ACC112 (cell line): Measurements from ENCODE around the gene RNF168.
"Not testable (repeated sequence)": the region's sequence is repeated elsewhere in the genome, so short reads cannot be mapped to it uniquely, and the experiment has no call there.

ENCODE experiments used
- H2AFZ ChIP-seq: fragments of 200-600 bp; sonication (generic); one replicate; pipeline ENCODE4 v1.6.0; 2017; ENCODE audit warnings: antibody characterized with exemption, low read length; ENCODE audit not compliant: unreplicated experiment
- H3K27ac ChIP-seq: fragments of 200-600 bp; sonication (generic); 2 replicates; pipeline ENCODE4 v1.5.1; 2014; ENCODE audit warnings: low read depth, mild to moderate bottlenecking, antibody characterized with exemption, low read length, moderate library complexity
- H3K27me3 ChIP-seq: fragments of 200-600 bp; sonication (generic); 2 replicates; pipeline ENCODE4 v1.6.1; 2014; ENCODE audit warnings: mild to moderate bottlenecking, antibody characterized with exemption, low read length, moderate library complexity, mixed read lengths; ENCODE audit not compliant: insufficient read depth
- H3K36me3 ChIP-seq: fragments of 200-600 bp; sonication (generic); 2 replicates; pipeline ENCODE4 v1.6.1; 2016; ENCODE audit warnings: mild to moderate bottlenecking, antibody characterized with exemption, low read length, moderate library complexity, mixed read lengths; ENCODE audit not compliant: insufficient read depth
- H3K4me1 ChIP-seq: fragments of 200-600 bp; sonication (generic); one replicate; pipeline ENCODE4 v1.6.1; 2016; ENCODE audit warnings: low read length, mixed read lengths; ENCODE audit not compliant: insufficient read depth, unreplicated experiment, control insufficient read depth
- H3K4me3 ChIP-seq: fragments of 200-600 bp; sonication (generic); 2 replicates; pipeline ENCODE4 v1.5.1; 2014; ENCODE audit warnings: mild to moderate bottlenecking, low read depth, low read length
- H3K79me2 ChIP-seq: fragments of 200-600 bp; sonication (generic); one replicate; pipeline ENCODE4 v1.6.0; 2016; ENCODE audit warnings: low read length; ENCODE audit not compliant: control insufficient read depth, unreplicated experiment, insufficient read depth

Gene RNF168

GRCh38 chr3:196432137-196432879 is 71.3 kb downstream of the RNF168 start, which contains the start of gene UBXN7:
TSS of gene UBXN7 (minus strand) at chr3:196432427. CDS start at chr3:196432399, 28 bp downstream.
- H3K79me2 ChIP-seq, result peaks cover 47% of the 10 kb centered on the region
- H2AFZ ChIP-seq, result peak within 1 kb of the TSS; percentile 95
- peaks cover 8% of the 10 kb centered on the region for H3K4me1 ChIP-seq
- no peaks in the 10 kb centered on the region for H3K27me3 ChIP-seq
- peak within 1 kb of the TSS; percentile 66 for H3K27ac ChIP-seq
- peaks cover 3% of the 10 kb centered on the region; the same call in 1 of the 2 replicates for H3K36me3 ChIP-seq
- H3K4me3 ChIP-seq, result peak within 1 kb of the TSS; percentile 99

GRCh38 chr3:196431181-196432136 is 72.1 kb downstream of the RNF168 start:
- Histone ChIP-seq H3K79me2 (peaks cover 56% of the 10 kb centered on the region), H3K4me3 (peak overlapping the region; percentile 99), H3K27ac (peak overlapping the region; percentile 66), H2AFZ (peak overlapping the region; percentile 95), H3K4me1 (peaks cover 8% of the 10 kb centered on the region), H3K36me3 (peaks cover 3% of the 10 kb centered on the region; the same call in 1 of the 2 replicates), H3K27me3 (no peaks in the 10 kb centered on the region)

GRCh38 chr3:196428041-196428440 is 75.5 kb downstream of the RNF168 start:
- Histone ChIP-seq H3K4me3 (no peak overlapping the region), H3K27me3 (no peaks in the 10 kb centered on the region), H3K36me3 (peaks cover 3% of the 10 kb centered on the region; the same call in 1 of the 2 replicates), H3K4me1 (peaks cover 8% of the 10 kb centered on the region), H3K27ac (no peak overlapping the region), H2AFZ (no peak overlapping the region), H3K79me2 (peaks cover 86% of the 10 kb centered on the region)

- H3K27me3 ChIP-seq, H3K4me3 ChIP-seq, H3K4me1 ChIP-seq, H3K36me3 ChIP-seq, H3K27ac ChIP-seq, H2AFZ ChIP-seq: not testable (repeated sequence)
- H3K79me2 ChIP-seq, result peaks cover 90% of the 10 kb centered on the region
These were observed 79.1 kb downstream of the RNF168 start for GRCh38 chr3:196424421-196424820.

- H3K4me1 ChIP-seq, result no peaks in the 10 kb centered on the region
- peaks cover 91% of the 10 kb centered on the region for H3K79me2 ChIP-seq
- no peak overlapping the region for H2AFZ ChIP-seq
- H3K4me3 ChIP-seq, result no peak overlapping the region
- peaks cover 4% of the 10 kb centered on the region; the same call in 1 of the 2 replicates for H3K36me3 ChIP-seq
- H3K27me3 ChIP-seq, result no peaks in the 10 kb centered on the region
- no peak overlapping the region for H3K27ac ChIP-seq
These were observed 80.4 kb downstream of the RNF168 start for GRCh38 chr3:196423044-196423781.

- not testable (repeated sequence) for H3K27ac ChIP-seq, H3K4me1 ChIP-seq
These were observed 81.9 kb downstream of the RNF168 start for GRCh38 chr3:196421668-196422067.

GRCh38 chr3:196419386-196419785 is 84.2 kb downstream of the RNF168 start:
- Histone ChIP-seq H3K4me3 (no peak overlapping the region), H3K79me2 (peaks cover 90% of the 10 kb centered on the region), H3K4me1 (peaks cover 13% of the 10 kb centered on the region), H3K27ac (no peak overlapping the region), H3K27me3 (no peaks in the 10 kb centered on the region), H2AFZ (no peak overlapping the region), H3K36me3 (peaks cover 4% of the 10 kb centered on the region; the same call in 1 of the 2 replicates)

More at GRCh38 chr3:196421668-196422067, 81.9 kb downstream of the RNF168 start:
- peaks cover 89% of the 10 kb centered on the region for H3K79me2 ChIP-seq
- H3K36me3 ChIP-seq, H3K27me3 ChIP-seq, H3K4me3 ChIP-seq, H2AFZ ChIP-seq: not testable (repeated sequence)
